ENCODE results near the gene R3HCC1L. TPM values are rescaled to one million over a fixed set of nuclear protein-coding genes. Genes with fewer than 3 reads are reported as not detected.
"Not testable (repeated sequence)": the region's sequence is repeated elsewhere in the genome, so short reads cannot be mapped to it uniquely, and the experiment has no call there.

Gene R3HCC1L
- total RNA-seq, 1 experiment from 2014 or later, result 14.1 TPM

DNA sequence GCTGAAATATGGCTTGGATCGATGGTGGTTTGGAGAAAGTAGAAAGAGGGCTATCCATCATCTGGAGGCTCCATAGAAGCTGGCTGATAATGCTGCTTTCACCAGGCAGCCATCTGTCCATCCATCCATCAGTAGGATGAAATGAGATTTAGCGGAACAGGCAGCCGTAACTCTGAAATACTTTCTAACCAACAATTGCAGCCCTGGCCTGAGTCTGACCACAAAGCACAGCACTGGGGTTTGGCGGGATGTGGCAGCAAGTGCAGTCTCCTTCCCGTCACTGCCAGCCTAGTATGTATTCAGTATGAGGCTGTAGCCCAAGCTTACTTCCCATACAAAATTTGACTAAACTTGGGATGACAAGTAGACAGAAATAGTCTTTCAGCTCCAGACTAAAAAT, 38.0 kb downstream of the R3HCC1L start:
- DNase-seq (ENCODE audit: low read depth), result peak; percentile 3

DNA sequence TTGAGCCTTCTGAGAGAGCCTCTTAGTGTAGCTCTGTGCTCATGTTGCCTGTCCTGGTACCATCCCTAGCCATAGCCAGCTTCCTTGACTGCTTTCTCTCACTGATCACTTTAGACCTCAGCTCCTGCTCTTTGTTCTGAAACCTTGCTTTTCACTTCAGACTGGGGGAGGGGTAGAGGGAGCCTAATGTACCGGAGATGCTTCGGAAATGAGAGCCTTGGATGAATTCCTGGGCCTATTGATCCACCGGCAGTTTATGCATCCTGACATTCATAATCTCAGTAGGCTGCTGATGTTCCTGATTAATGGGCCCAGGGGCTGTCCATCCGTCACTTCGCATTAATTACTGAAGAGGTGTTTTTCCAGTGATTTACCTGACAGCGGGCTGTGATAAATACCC, 38.8 kb downstream of the R3HCC1L start:
- no peak for DNase-seq (ENCODE audit: low read depth)

DNA sequence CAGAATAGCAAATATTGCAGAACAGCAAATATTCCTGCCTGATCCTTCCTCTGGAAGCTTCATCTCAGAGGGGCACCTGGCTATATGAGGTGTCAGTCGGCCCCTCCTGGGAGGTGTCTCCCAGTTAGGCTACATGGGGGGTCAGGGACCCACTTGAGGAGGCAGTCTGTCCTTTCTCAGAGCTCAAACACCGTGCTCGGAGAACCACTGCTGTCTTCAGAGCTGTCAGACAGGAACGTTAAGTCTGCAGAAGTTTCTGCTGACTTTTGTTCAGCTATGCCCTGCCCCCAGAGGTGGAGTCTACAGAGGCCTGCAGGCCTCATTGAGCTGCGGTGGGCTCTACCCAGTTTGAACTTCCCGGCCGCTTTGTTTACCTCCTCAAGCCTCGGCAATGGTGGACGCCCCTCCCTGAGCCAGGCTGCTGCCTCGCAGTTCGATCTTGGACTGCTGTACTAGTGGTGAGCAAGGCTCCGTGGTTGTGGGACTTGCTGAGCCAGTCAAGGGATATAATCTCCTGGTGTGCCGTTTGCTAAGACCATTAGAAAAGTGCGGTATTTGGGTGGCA, 48.0 kb downstream of the R3HCC1L start:
- not testable (repeated sequence) for DNase-seq (ENCODE audit: low read depth)

DNA sequence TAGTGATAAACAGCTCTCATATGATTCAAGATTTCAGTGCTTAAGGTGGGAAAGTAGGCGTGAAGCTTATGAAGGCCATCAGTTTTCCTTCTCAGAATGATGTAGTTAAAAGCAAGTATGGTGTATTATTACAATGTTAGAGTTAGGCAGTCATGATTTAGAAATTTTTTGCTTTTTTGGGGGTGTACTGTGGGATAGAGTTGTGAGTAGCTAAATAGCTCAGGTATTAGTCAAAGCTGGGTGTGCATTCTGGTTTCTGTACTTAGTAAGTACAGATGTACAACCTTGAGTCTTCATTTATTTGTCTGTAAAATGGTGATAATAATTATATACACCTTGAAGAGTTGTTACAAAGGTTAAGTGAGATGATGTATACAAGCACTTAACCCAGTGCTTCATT, 52.2 kb downstream of the R3HCC1L start:
- DNase-seq (ENCODE audit: low read depth), result peak; percentile 3

DNA sequence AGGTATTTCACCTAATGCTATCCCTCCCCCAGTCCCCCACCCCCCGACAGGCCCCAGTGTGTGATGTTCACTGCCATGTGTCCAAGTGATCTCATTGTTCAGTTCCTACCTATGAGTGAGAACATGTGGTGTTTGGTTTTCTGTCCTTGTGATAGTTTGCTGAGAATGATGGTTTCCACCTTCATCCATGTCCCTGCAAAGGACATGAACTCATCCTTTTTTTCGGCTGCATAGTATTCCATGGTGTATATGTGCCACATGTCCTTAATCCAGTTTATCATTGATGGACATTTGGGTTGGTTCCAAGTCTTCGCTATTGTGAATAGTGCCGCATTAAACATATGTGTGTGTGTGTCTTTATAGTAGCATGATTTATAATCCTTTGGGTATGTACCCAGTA, 56.3 kb downstream of the R3HCC1L start:
- not testable (repeated sequence) for DNase-seq (ENCODE audit: low read depth)

DNA sequence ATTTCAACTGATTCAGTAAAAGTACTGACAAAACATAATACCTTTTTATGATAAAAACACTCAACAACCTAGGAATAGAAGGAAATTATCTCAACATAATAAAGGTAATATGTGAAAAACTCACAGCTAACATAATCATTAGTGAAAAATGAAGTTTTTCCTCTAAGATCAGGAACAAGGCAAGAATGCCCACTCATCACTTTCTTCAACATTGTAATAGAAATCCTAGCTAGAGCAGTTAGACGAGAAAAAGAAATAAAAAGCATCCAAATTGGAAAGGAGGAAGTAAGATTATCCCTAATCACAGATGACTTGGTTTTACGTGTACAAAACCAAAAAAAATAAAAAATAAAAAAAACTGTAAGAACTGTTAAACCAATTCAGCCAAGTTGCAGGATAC, 58.6 kb downstream of the R3HCC1L start:
- no peak for DNase-seq (ENCODE audit: low read depth)

DNA sequence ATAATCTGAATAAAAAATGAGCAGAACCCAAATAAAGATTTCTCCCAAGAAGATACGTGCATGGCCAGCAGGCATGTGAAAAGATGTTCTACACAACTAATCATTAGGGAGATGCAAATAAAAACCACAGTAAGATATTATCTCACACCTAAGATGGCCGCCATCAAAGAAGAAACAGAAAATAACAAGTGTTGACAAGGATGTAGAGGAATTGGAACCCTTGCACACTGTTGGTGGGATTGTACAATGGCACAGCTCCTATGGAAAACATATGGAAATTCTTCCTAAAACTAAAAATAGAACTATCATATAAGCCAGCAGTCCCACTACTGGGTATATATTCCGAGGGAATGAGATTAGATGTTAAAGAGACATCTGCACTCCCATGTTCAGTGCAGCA, 60.2 kb downstream of the R3HCC1L start:
- DNase-seq (ENCODE audit: low read depth), result no peak

DNA sequence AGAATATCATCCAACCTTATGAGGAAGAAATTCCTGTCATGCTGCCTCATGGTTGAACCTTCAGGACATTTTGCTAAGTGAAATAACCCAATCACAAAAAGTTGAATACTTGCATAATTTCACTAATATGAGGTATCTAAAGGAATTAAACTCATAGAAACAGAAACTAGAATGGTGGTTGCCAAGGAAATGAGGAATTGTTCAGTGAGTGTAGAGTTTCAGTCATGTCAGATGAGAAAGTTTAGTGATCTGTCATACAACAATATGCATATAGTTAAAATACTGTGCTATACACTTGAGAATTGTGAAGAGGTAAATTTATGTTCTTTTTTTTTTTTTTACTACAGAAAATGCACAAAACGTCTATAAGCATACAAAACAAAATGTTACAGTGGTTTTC, 60.7 kb downstream of the R3HCC1L start:
- DNase-seq (ENCODE audit: low read depth), result peak; percentile 1

DNA sequence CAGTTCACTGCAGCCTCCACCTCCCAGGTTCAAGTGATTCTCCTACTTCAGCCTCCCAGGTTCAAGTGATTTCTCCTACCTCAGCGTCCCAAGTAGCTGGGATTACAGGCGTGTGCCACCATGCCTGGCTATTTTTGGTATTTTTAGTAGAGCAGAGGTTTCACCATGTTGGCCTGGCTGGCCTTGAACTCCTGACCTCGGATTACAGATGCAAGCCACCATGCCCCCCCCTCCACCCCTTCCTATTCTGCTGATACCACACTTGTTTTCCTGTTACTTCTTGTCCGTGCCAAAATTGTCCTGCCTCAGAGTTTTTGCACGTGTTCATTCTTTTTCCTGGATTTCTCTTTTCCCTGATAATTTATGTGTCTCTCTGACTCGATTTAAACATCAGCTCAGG, 62.5 kb downstream of the R3HCC1L start:
- no peak for DNase-seq (ENCODE audit: low read depth)

DNA sequence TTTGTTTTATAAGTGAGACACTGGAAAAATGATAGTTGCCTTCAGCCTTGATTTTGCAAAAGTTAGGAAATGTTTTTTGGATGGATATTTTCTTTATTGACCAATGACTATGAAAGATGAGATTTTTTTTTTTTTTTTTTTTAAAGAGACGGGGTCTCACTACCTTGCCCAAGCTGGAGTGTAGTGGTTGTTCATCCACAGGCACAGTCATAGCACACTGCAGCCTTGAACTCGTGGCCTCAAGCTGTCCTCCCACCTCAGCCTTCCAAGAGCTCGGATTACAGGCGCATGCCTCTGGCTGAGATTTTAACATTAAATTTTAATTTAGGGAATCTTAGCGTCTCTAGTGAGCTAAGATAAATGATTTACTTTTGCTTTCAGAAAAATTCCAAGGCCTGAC, 67.3 kb downstream of the R3HCC1L start:
- DNase-seq (ENCODE audit: low read depth), result no peak

DNA sequence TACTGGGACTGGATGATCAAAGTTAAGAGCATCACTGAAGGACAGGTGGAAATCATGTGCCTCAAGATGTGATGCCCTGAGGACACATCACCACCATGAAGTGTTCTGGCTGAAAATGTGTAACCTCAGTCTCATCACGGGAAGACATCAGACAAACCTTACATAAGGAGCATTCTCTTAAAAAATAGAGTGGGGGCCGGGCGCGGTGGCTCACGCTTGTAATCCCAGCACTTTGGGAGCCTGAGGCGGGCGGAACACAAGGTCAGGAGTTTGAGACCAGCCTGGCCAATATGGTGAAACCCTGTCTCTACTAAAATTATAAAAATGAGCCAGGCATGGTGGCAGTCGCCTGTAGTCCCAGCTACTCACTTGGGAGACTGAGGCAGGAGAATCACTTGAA, 67.9 kb downstream of the R3HCC1L start:
- DNase-seq (ENCODE audit: low read depth), result no peak

DNA sequence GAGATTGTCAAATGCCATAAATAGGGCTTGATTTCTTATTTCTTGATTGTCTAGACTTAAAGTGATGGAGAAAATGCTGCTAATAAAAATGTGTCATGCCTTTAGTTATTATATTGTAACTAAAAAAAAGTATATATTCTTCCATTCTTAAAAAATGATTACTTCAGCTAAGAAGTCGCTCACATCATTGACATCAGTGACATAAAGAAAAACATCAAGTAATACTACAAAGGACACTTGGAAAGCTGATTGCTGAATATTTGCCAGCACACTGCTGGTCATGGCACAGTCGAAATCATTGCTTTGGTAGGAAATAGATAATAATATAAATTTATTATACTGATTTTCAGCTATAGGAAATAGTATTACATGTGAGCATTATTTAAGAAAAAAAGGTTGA, 70.9 kb downstream of the R3HCC1L start:
- no peak for DNase-seq (ENCODE audit: low read depth)

DNA sequence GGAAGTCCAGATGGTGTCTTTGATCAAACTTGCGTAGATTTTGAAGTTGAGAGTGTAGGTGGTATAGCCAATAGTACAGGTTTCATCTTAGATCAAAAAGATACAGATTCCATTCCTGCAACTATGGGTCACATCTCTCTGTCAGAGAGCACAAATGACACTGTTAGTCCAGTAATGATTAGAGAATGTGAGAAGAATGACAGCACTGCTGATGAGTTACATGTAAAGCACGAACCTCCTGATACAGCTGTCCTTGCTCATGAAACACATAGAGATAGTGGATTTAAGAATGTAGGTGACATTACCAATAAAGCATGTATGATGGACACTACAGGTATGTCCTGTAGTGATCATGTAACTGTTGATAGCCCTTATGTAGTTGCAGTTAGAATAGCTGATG, 74.5 kb downstream of the R3HCC1L start:
- no peak for DNase-seq (ENCODE audit: low read depth)

DNA sequence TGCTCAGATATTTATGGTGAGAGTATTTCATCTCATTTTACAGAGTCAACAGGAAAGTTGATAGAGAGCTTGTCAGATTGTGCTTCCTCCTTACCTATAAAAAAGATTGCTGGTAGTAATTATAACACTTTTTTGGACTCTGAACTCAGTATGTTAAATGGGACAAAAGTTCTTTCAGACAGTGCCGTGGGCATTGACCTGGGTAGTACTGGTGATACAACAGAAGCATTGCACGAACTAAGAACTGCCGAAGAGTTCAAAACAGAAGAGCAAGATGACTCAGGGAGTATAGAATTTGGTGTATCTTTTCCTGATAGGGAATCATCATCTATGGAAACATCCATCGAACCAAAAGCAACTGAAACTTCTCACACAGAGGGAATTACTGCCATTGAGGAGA, 75.0 kb downstream of the R3HCC1L start:
- DNase-seq (ENCODE audit: low read depth), result no peak

DNA sequence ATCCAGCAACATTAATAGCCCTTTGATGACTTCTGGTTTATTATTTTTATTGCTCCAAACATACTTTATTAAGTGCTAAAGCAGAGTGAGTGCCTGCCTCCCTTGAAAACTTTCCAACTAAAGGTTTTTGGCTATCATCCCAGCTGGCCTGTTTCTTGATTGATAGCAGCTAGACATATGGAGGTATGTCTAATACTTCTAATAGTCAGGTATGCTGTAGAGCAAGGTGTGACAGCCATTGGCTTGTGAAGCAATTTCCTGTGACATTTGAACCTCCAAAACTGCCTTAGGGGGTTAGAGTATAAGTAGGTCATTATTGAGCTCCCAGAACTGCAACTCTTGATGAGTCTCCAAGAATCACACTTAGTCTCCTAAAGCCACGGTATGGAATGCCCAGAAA, 77.7 kb downstream of the R3HCC1L start:
- peak; percentile 4 for DNase-seq (ENCODE audit: low read depth)

DNA sequence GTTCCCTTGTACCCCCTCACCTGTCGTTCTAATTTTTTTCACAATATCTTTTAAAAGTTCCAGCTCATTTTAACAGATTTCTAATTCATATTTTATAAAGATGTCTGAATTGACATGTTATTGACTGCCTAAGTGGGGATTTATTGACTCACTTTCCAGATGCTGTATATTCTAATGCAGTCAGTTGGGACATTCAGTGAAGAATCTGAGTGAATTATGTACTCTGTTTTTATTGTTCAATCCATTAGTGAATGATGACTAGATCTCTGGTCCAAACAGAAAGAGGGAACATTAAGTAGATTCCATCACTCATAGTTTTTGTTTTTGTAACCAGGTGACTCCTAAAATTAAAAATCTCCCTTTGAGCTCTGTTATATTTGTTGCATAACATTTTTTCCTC, 79.3 kb downstream of the R3HCC1L start:
- DNase-seq (ENCODE audit: low read depth), result no peak

DNA sequence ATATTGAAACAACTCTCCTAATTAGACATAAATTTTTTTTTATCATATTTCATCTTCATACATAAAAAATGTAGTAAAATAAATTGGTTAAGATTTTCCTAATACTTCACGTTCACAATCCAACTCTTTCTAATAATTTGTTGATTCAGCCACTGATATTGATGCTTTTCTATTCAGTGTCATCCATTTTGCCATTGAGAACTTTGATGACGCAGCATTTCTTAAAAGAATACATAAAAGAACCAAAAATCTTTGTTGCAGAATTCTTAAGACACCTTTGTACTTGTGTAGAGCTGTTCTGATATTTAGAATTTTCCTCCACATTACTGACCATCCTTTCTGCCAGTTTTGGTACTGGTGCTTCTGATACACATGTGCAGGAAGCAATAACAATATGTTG, 80.9 kb downstream of the R3HCC1L start:
- no peak for DNase-seq (ENCODE audit: low read depth)

DNA sequence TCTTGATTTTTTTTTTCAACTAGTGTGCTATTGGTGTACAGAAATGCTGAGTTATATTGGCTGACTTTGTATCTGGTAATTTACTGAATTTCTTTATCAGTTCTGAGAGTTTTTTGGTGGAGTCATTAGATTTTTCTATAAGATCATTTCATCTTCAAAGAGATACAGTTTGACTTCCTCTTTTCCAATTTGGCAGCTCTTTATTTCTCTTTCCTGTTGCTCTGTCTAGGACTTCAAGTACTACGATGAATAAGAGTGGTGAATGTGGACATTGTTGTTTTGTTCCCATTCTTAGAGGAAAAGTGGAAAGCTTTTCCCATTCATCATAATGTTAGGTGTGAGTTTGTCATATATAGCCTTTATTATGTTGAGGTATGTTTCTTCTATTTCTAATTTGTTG, 83.3 kb downstream of the R3HCC1L start:
- DNase-seq (ENCODE audit: low read depth), result no peak

DNA sequence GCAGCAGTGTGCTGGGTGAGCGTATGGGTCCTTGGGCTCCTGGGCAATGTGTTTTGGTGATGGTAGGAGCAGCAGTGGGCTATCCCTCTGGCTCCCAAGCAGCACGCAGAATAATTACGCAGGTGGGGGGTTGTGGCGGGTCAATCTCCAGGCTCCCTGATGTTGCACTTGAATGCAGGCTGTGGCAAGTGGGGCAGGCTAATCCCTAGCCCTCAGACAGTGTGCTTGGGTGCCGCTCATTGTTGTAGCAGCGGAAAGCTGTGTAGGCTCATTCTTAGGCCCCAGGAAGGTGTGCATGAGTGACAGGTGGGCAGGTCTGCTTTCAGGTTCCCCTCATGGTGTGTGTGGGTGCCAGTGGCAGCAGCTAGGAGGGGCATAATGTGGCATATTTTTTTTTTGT, 89.4 kb downstream of the R3HCC1L start:
- DNase-seq (ENCODE audit: low read depth), result no peak

DNA sequence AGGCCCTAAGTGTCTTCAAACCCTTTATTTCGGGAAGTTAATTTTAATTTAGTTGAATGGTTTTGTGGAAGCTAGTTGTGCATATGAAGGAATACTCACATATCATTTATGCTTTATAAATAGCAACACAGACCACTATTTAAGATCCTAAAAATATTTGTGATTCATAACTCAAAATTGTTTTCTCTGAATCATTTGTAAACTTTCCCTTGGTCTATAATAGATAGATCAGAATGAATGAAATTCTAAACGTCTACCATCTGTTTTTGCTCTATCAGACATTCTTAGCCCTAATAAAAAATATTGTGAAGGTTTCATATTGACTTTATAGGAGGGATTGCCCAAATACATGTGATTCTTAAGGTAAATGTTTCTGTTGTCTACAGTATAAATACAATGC, 90.1 kb downstream of the R3HCC1L start:
- DNase-seq (ENCODE audit: low read depth), result no peak

DNA sequence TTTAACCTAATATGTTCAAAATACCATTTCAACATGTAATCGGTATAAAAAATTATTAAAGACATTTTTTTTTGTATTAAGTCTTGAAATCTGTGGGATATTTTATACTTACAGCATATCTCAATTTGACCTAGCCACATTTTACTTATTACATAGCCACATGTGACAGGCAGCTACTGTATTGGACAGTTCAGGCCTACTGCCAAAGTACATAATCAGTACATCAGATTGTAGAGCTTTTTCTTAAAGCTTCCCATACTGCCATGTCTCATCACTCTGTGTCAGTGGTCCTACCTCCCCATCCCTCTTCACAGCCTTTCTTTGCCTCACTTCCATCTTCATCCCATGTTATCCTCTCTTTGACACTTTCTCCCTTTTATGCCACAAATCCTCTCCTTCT, 90.5 kb downstream of the R3HCC1L start:
- DNase-seq (ENCODE audit: low read depth), result no peak

DNA sequence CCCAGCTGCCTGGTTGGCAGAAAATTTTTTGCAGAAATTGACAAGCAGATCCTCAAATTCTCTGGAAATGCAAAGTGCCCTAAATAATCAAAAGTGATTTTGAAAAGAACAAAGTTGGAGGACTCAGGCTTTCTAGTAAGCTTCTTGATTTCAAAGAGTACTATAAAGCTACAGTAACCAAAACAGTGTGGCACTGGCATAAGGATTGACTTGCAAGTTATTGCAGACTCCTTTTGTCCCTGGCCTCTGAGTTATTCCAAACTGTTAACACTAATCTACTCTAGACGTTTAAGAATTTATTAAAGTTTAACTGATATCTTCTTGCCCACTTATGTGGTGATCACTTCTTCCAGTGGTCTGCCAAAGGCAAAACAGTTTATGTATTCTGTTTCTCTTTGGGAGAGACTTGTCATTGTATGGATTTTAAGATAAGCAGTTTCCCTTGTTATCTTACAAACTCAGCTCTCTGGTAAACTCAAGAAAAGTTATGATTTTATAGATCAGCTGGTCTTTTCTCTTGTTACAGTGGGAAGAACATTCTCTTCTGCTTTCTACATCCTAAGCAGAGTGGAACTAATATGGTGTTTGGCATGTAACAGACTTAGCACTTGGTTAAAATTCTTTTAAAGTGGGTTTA, 92.2 kb downstream of the R3HCC1L start:
- DNase-seq (ENCODE audit: low read depth), result no peak

DNA sequence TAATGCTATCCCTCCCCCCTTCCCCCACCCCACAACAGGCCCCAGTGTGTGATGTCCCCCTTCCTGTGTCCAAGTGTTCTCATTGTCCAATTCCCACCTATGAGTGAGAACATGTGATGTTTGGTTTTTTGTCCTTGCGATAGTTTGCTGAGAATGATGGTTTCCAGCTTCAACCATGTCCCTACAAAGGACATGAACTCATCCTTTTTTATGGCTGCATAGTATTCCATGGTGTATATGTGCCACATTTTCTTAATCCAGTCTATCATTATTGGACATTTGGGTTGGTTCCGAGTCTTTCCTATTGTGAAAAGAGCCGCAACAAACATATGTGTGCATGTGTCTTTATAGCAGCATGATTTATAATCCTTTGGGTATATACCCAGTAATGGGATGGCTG, 93.3 kb downstream of the R3HCC1L start:
- not testable (repeated sequence) for DNase-seq (ENCODE audit: low read depth)

DNA sequence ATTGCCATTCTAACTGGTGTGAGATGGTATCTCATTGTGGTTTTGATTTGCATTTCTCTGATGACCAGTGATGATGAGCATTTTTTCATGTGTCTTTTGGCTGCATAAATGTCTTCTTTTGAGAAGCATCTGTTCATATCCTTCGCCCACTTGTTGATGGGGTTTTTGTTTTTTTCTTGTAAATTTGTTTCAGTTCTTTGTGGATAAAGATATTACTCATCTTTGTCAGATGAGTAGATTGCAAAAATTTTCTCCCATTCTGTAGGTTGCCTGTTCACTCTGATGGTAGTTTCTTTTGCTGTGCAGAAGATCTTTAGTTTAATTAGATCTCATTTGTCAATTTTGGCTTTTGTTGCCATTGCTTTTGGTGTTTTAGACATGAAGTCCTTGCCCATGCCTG, 93.8 kb downstream of the R3HCC1L start:
- not testable (repeated sequence) for DNase-seq (ENCODE audit: low read depth)

Data from M059J (cell line).